Thyroid gland (tissue), 4 donors: ENCODE results near the gene PLCL1. TPM values are rescaled to one million over a fixed set of nuclear protein-coding genes. Genes with fewer than 3 reads are reported as not detected.

ENCODE experiments used
- DNase-seq, 2 donors: peaks; one replicate each; pipeline ENCODE4 v3.0.0-alpha.2; 2019
- H3K27ac ChIP-seq, 3 donors: fragments of 200-600 bp; sonication (generic); 1 replicate in 2 of 3; 2 replicates in 1 of 3; pipeline ENCODE4 v1.5.1; 2016 to 2019; ENCODE audit warnings: mild to moderate bottlenecking in 1 of 3, moderate library complexity in 1 of 3
- H3K27me3 ChIP-seq: fragments of 200-600 bp; sonication (generic); one replicate; pipeline ENCODE4 v1.5.1; 2019
- H3K36me3 ChIP-seq, 2 donors: fragments of 200-600 bp; sonication (generic); one replicate each; pipeline ENCODE4 v1.5.1; 2016 to 2019
- H3K4me1 ChIP-seq, 2 donors: fragments of 200-600 bp; sonication (generic); one replicate each; pipeline ENCODE4 v1.5.1; 2017 to 2019
- H3K4me3 ChIP-seq, 3 donors: fragments of 200-600 bp; sonication (generic); replicated peaks in 1 of 3; 1 replicate in 2 of 3; 2 replicates in 1 of 3; pipeline ENCODE4 v1.5.1; 2016; ENCODE audit warnings: mild to moderate bottlenecking in 1 of 3
- H3K9me3 ChIP-seq: fragments of 200-600 bp; sonication (generic); one replicate; pipeline ENCODE4 v1.5.1; 2017
- POLR2A ChIP-seq, 2 donors: fragments of 450-650 bp; IDR thresholded peaks; one replicate each; pipeline ENCODE4 v1.6.1; 2017; ENCODE audit warnings: antibody characterized with exemption in 2 of 2, mild to moderate bottlenecking in 2 of 2, moderate library complexity in 1 of 2
- WGBS, 2 donors: methylation state at CpG; one replicate each; pipeline ENCODE4 v1.1.5; 2017; 5-methylcytosine and 5-hydroxymethylcytosine counted together
- intact Hi-C: fragments of 100-400 bp; cut with DNase I; formaldehyde crosslinking; loops from one replicate; pipeline ENCODE4 v1.15.1; 2023
- total RNA-seq, 4 donors: library from RNA; depleted of rRNA; stranded (reverse); fragments of >200 nt; gene quantifications; one replicate each; pipeline ENCODE4 v1.2.3, GENCODE V29; 2016
- TF ChIP-seq, protein P1 (sequence below), 6 experiments: fragments of 200-600 bp in 3 of 6; fragments of 450-650 bp in 3 of 6; sonication (generic) in 3 of 6; IDR thresholded peaks; one replicate each; pipeline ENCODE4 v1.5.1; 2016 to 2019; ENCODE audit warnings: antibody characterized with exemption in 6 of 6, mild to moderate bottlenecking in 2 of 6, inconsistent platforms in 1 of 6, moderate library complexity in 1 of 6

The PLCL1 gene
- total RNA-seq, 4 donors from 2014 or later, result 9.1 to 11.8 (median 9.9) TPM

DNA sequence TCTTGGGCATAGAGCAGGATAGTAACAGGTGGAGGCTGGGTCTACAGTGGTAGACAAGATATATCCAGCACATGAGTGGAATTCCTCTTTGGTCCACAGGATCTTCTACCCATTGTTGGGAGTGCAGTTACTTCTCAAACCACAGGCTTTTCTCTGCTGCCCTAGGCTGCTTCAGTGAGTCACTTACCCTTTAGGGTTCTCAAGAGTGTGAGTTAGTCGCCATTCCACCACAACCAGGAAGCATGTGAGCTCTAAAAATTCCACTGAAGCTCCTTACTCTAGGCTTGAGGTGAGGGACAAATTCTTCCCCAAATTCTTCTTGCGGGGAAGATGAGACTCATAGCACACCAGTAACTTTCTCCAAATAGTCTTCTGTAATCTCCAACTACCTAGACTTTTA, 189.4 kb downstream of the PLCL1 start:
- intact Hi-C loops, result no loop called here

DNA sequence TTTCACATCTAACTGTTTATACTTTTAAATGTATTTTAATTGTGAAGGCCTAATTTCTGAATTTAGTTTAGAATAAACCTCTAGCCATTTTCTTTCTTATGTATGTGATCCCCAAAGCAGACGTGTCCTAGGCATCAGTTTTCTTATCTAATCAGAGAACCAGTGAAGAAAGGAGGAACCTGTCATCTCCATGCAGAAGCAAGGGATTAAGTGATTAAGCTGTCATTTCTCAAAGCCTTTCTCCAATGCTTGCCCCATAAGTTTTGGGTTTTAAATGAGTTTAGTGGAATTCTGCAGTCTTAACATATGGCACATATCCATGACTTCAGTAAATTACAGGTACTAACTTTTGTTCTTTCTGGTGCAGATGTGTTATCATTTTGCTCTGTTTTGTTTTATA, 190.4 kb downstream of the PLCL1 start:
- Histone ChIP-seq H3K9me3 (no peaks in the 10 kb centered on the region), H3K4me1 (peaks cover 0 to 8% of the 10 kb centered on the region in 2 donors), H3K27me3 (no peaks in the 10 kb centered on the region), H3K27ac (no peak overlapping the region), H3K4me3 (no peak overlapping the region), H3K36me3 (no peaks in the 10 kb centered on the region)
- intact Hi-C loops, result no loop called here
- WGBS, 2 donors, result 92 to 98% methylated on average over 1 of the region's 1 CpG
- TF ChIP-seq, protein P1, sequence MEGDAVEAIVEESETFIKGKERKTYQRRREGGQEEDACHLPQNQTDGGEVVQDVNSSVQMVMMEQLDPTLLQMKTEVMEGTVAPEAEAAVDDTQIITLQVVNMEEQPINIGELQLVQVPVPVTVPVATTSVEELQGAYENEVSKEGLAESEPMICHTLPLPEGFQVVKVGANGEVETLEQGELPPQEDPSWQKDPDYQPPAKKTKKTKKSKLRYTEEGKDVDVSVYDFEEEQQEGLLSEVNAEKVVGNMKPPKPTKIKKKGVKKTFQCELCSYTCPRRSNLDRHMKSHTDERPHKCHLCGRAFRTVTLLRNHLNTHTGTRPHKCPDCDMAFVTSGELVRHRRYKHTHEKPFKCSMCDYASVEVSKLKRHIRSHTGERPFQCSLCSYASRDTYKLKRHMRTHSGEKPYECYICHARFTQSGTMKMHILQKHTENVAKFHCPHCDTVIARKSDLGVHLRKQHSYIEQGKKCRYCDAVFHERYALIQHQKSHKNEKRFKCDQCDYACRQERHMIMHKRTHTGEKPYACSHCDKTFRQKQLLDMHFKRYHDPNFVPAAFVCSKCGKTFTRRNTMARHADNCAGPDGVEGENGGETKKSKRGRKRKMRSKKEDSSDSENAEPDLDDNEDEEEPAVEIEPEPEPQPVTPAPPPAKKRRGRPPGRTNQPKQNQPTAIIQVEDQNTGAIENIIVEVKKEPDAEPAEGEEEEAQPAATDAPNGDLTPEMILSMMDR (IDR thresholded peaks at IDR 0.05), result no peak
- no peak for TF ChIP-seq POLR2A (IDR thresholded peaks at IDR 0.05)
- no peak for DNase-seq

More for the DNA sequence above, 189.4 kb downstream of the PLCL1 start:
- H3K27me3 ChIP-seq, result no peaks in the 10 kb centered on the region
- TF ChIP-seq, protein P1 (IDR thresholded peaks at IDR 0.05), result no peak
- TF ChIP-seq POLR2A (IDR thresholded peaks at IDR 0.05), result no peak
- no peaks in the 10 kb centered on the region for H3K36me3 ChIP-seq
- no peak overlapping the region for H3K4me3 ChIP-seq
- no peak for DNase-seq
- H3K27ac ChIP-seq, result no peak overlapping the region
- WGBS, 2 donors, result 85 to 96% methylated on average over 2 of the region's 2 CpGs
- peaks cover 0 to 8% of the 10 kb centered on the region in 2 donors for H3K4me1 ChIP-seq
- H3K9me3 ChIP-seq, result no peaks in the 10 kb centered on the region

DNA sequence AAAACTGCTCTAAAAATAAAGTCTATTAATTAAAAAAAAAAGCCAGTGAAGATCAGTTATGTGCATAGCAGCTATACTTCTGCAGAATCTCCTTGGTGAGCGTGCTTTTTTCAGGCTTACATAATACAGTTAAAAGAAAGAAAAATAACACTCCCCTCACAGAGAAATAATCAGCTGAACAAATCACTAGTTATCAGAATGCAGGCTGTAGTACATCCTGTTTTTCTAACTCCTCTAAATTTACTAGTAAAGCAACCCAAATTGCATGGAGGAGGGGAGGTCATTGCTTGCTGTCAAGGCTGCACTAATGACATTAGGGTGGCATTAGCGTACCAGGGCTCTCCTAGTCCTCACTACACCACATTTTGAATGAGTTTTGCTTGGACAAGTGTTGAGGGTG, 192.2 kb downstream of the PLCL1 start:
- DNase-seq, result no peak
- H3K4me3 ChIP-seq, result no peak overlapping the region
- WGBS, 2 donors, result 66 to 83% methylated on average over 2 of the region's 2 CpGs
- no peak overlapping the region for H3K27ac ChIP-seq
- no peaks in the 10 kb centered on the region for H3K9me3 ChIP-seq
- no peaks in the 10 kb centered on the region for H3K27me3 ChIP-seq
- no peaks in the 10 kb centered on the region for H3K36me3 ChIP-seq
- peaks cover 0 to 8% of the 10 kb centered on the region in 2 donors for H3K4me1 ChIP-seq
- TF ChIP-seq, protein P1 (IDR thresholded peaks at IDR 0.05), result no peak
- no peak for TF ChIP-seq POLR2A (IDR thresholded peaks at IDR 0.05)
- intact Hi-C loops, result no loop called here

DNA sequence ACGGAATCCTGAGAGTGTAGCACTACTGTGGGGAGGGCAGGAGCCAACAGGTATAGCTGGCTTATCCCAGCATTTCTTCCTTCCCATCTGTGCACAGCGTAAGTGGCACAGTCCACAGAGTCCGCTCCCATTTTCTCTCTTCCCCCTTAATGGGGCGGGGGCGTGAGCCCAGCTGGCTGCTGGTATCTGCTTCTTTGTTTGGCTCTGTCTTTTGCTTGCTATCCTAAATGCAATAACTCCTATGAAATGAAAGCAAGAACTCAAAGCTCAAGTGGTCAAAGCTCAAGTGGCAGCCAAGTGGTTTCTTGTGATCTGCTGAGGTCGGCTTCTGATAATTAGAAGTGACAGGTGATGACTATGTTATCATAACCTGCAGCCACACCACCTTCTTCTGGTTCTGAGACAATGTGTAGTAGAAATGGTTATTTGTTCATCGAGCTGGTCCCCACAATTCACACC, 192.7 kb downstream of the PLCL1 start:
- peak; percentile 22 to 58 for DNase-seq
- intact Hi-C loops, result no loop called here
- H3K4me3 ChIP-seq, result no peak overlapping the region

DNA sequence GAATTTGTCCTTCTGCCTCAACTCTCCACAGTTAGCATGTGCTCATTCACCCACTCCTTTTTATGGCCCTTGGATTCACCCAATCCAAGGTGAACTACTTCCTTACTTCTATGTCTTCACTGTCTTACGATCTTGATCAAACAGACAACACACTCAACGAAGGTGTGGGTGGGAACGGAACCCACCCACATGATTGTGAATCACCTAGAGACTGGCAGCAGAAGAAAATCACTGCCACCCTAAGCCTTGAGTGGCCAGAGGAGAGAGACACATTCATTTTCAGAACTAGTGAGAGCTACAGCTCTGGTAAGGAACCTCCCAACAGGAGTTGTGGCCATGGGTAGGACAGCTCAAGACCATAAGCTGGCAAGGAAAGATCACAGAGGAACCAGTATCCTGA, 194.3 kb downstream of the PLCL1 start:
- no peaks in the 10 kb centered on the region for H3K9me3 ChIP-seq
- TF ChIP-seq POLR2A (IDR thresholded peaks at IDR 0.05), result no peak
- TF ChIP-seq, protein P1 (IDR thresholded peaks at IDR 0.05), result no peak
- DNase-seq, result no peak
- no peak overlapping the region for H3K4me3 ChIP-seq
- H3K27me3 ChIP-seq, result no peaks in the 10 kb centered on the region
- intact Hi-C loops, result no loop called here
- peaks cover 0 to 8% of the 10 kb centered on the region in 2 donors for H3K4me1 ChIP-seq
- no peaks in the 10 kb centered on the region for H3K36me3 ChIP-seq
- no peak overlapping the region for H3K27ac ChIP-seq
- 94 to 96% methylated on average over 3 of the region's 3 CpGs for WGBS, 2 donors

More for the DNA sequence above, 192.7 kb downstream of the PLCL1 start:
- no peak for TF ChIP-seq POLR2A (IDR thresholded peaks at IDR 0.05)
- TF ChIP-seq, protein P1 (IDR thresholded peaks at IDR 0.05), result no peak
- Histone ChIP-seq H3K36me3 (no peaks in the 10 kb centered on the region), H3K27me3 (no peaks in the 10 kb centered on the region), H3K4me1 (peaks cover 0 to 8% of the 10 kb centered on the region in 2 donors), H3K9me3 (no peaks in the 10 kb centered on the region), H3K27ac (no peak overlapping the region)
- WGBS, 2 donors, result 54 to 82% methylated on average over 7 of the region's 7 CpGs
